ENCODE measurements around the gene FOXJ1. TPM values are rescaled to one million over a fixed set of nuclear protein-coding genes. Genes with fewer than 3 reads are reported as not detected.

The FOXJ1 gene
- total and polyA plus RNA-seq, 2 of the 13 experiments (the other 11 are each of a cell fraction or from before 2014, with no cell fraction given) = 0.98 to 1.6 TPM

DNA sequence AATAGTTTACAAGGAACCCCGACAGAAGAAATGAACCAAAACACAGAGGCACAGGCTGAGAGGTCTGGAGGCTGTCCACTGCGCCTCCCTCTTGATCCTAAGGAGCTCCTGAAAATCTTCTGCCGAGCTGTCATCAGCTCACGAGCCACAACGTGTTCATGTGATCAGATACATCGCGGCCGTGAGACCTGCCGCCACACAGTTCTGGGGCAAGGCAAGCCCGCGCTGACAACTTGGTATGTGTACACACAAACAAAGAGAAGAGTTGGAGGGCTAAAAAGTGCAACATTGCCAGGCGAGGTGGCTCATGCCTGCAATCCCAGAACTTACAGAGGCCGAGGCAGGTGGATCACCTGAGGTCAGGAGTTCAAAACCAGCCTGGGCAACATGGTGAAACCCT, 45.1 kb downstream of the FOXJ1 start:
- BruUV-seq (replicated peaks) = no TSS peak
- H3K9ac ChIP-seq (ENCODE audit: insufficient read depth, low read depth, low read length) = no peak overlapping the region
- FAIRE-seq (no peak), DNase-seq (ENCODE audit: low spot score) (no peak), ATAC-seq (no peak)
- intact Hi-C loops (cut with micrococcal nuclease; ENCODE audit: unreplicated experiment) (no loop called here), in situ Hi-C loops (cut with HindIII; ENCODE audit: extremely low pct_ligation_motif_present, low pct_unique_long_range_greater_than_20kb) (no loop called here)
- POLR2A ChIA-PET = interaction anchor here (1.8 kb wide), 1 partner anchor 10 kb away, joined by 7 read pairs; no protein-coding TSS in a partner anchor
- WGBS (ENCODE audit: low lambda C conversion rate) = 93% methylated on average over 13 of the region's 13 CpGs
- CTCF ChIA-PET (ENCODE audit: low intra/inter-chr PET ratio, low total read pairs) = no interaction called here
- H3K79me2 ChIP-seq (ENCODE audit: insufficient read depth, low read length) = no peaks in the 10 kb centered on the region
- peaks cover 41 to 79% of the 10 kb centered on the region in 2 experiments for H3K36me3 ChIP-seq (replicated peaks in 1 of 2; ENCODE audit: control insufficient read depth in 1 of 2, insufficient read depth in 2 of 2, low read length in 2 of 2)
- no peaks in the 10 kb centered on the region for H3K9me3 ChIP-seq (ENCODE audit: low read length)
- no peak overlapping the region for H3K4me3 ChIP-seq (replicated peaks in 1 of 3; ENCODE audit: insufficient read depth in 1 of 3, low read depth in 2 of 3, low read length in 3 of 3)
- no peaks in the 10 kb centered on the region for H3K27me3 ChIP-seq (ENCODE audit: control insufficient read depth in 1 of 2, insufficient read depth in 2 of 2, low read length in 2 of 2)
- H3K4me2 ChIP-seq (ENCODE audit: low read depth, low read length) = no peak overlapping the region
- no peak overlapping the region for H3K27ac ChIP-seq (ENCODE audit: extremely low read length, insufficient read depth, low read length)
- H3K4me1 ChIP-seq (ENCODE audit: insufficient read depth, low read length) = no peaks in the 10 kb centered on the region
- TF ChIP-seq, protein P1, sequence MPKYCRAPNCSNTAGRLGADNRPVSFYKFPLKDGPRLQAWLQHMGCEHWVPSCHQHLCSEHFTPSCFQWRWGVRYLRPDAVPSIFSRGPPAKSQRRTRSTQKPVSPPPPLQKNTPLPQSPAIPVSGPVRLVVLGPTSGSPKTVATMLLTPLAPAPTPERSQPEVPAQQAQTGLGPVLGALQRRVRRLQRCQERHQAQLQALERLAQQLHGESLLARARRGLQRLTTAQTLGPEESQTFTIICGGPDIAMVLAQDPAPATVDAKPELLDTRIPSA (CRISPR knock-in tag; IDR thresholded peaks at IDR 0.05; ENCODE audit: borderline replicate concordance) = no peak
- TF ChIP-seq SIN3A (IDR thresholded peaks at IDR 0.05; ENCODE audit: borderline replicate concordance, low read depth, low read length) = no peak
- no peak for TF ChIP-seq ZNF747 (CRISPR knock-in tag; IDR thresholded peaks at IDR 0.05; ENCODE audit: borderline replicate concordance)
- TF ChIP-seq KAT2B (IDR thresholded peaks at IDR 0.05; ENCODE audit: borderline replicate concordance, low read depth, low read length) = no peak
- no peak for TF ChIP-seq ELF4 (CRISPR knock-in tag; IDR thresholded peaks at IDR 0.05; ENCODE audit: borderline replicate concordance)
- no peak for TF ChIP-seq ZNF329 (CRISPR knock-in tag; IDR thresholded peaks at IDR 0.05; ENCODE audit: low read depth)
- no peak for TF ChIP-seq SALL2 (CRISPR knock-in tag; IDR thresholded peaks at IDR 0.05)
- TF ChIP-seq ZNF773 (CRISPR knock-in tag; IDR thresholded peaks at IDR 0.05; ENCODE audit: borderline replicate concordance) = no peak
- no peak for TF ChIP-seq THAP11 (CRISPR knock-in tag; IDR thresholded peaks at IDR 0.05)
- TF ChIP-seq ZNF382 (CRISPR knock-in tag; IDR thresholded peaks at IDR 0.05; ENCODE audit: borderline replicate concordance) = no peak
- no peak for TF ChIP-seq ZFP37 (CRISPR knock-in tag; IDR thresholded peaks at IDR 0.05; ENCODE audit: borderline replicate concordance)
- no peak for TF ChIP-seq ZNF260 (CRISPR knock-in tag; IDR thresholded peaks at IDR 0.05; ENCODE audit: borderline replicate concordance, low read depth)
- TF ChIP-seq, protein P2, sequence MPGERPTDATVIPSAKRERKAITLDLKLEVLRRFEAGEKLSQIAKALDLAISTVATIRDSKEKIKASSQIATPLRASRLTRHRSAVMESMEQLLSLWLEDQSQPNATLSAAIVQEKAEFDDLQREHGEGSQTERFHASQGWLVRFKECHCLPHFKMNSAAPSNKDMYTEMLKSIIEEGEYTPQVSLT (CRISPR knock-in tag; IDR thresholded peaks at IDR 0.05; ENCODE audit: borderline replicate concordance, low read depth) = no peak
- TF ChIP-seq, protein P3, sequence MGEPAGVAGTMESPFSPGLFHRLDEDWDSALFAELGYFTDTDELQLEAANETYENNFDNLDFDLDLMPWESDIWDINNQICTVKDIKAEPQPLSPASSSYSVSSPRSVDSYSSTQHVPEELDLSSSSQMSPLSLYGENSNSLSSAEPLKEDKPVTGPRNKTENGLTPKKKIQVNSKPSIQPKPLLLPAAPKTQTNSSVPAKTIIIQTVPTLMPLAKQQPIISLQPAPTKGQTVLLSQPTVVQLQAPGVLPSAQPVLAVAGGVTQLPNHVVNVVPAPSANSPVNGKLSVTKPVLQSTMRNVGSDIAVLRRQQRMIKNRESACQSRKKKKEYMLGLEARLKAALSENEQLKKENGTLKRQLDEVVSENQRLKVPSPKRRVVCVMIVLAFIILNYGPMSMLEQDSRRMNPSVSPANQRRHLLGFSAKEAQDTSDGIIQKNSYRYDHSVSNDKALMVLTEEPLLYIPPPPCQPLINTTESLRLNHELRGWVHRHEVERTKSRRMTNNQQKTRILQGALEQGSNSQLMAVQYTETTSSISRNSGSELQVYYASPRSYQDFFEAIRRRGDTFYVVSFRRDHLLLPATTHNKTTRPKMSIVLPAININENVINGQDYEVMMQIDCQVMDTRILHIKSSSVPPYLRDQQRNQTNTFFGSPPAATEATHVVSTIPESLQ (CRISPR knock-in tag; conservative IDR thresholded peaks at IDR 0.05) = no peak
- TF ChIP-seq RCOR2 (CRISPR knock-in tag; IDR thresholded peaks at IDR 0.05) = no peak
- no peak for TF ChIP-seq ZFP82 (CRISPR knock-in tag; IDR thresholded peaks at IDR 0.05; ENCODE audit: borderline replicate concordance)
- no peak for TF ChIP-seq ZNF296 (CRISPR knock-in tag; conservative IDR thresholded peaks at IDR 0.05)
- TF ChIP-seq, protein P4, sequence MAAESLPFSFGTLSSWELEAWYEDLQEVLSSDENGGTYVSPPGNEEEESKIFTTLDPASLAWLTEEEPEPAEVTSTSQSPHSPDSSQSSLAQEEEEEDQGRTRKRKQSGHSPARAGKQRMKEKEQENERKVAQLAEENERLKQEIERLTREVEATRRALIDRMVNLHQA (CRISPR knock-in tag; IDR thresholded peaks at IDR 0.05) = no peak
- no peak for TF ChIP-seq AKAP8 (CRISPR knock-in tag; IDR thresholded peaks at IDR 0.05)
- no peak for TF ChIP-seq RBM39 (IDR thresholded peaks at IDR 0.05; ENCODE audit: low read depth, low read length, poor library complexity, severe bottlenecking)
- no peak overlapping the region for H2AFZ ChIP-seq (ENCODE audit: low read length)
- no peaks in the 10 kb centered on the region for H4K20me1 ChIP-seq (ENCODE audit: insufficient read depth, low read length)
